Adrenal gland (tissue), 5 donors: ENCODE measurements around the gene UVRAG.

Source experiments
- CTCF ChIP-seq, 6 experiments: fragments of 450-650 bp in 4 of 6; fragments of 200-600 bp in 2 of 6; sonication (generic) in 1 of 6; IDR thresholded peaks; 1 replicate in 5 of 6; 2 replicates in 1 of 6; pipeline versions ENCODE4 v1.5.1 to v1.8.0; 2016 to 2021; ENCODE audit warnings: antibody characterized with exemption in 6 of 6, mild to moderate bottlenecking in 2 of 6, moderate library complexity in 1 of 6
- POLR2A ChIP-seq, 2 donors: fragments of 450-650 bp; IDR thresholded peaks; one replicate each; pipeline ENCODE4 v1.6.1; 2017; ENCODE audit warnings: antibody characterized with exemption in 2 of 2, mild to moderate bottlenecking in 2 of 2, moderate library complexity in 1 of 2
- donor health status: DM: no; HTN: no; CAD: no.

GRCh38 chr11:76103460-76103859 lies 288.4 kb downstream of the UVRAG start:
- TF ChIP-seq POLR2A (IDR thresholded peaks at IDR 0.05) (no peak), CTCF (IDR thresholded peaks at IDR 0.05) (no peak)
